Stimulated activated memory B cell treated with anti-CD40 and anti-IgM and Interleukin-4, amounts not matched to agents 10 μg/mL and 1 μg/mL and 100 μg/mL, for 72 hours (primary cell): Measurements from ENCODE around the gene INAFM1.

Experiments used
- ATAC-seq: fragments of 150-1000 bp; cut with Tn5 transposase; 2 replicates; pipeline ENCODE4 v1.10.0; 2021
- H3K27ac Mint-ChIP-seq: one replicate; pipeline ENCODE4 v1.8.0; 2022; ENCODE audit warnings: mild to moderate bottlenecking, mixed read lengths
- H3K27me3 Mint-ChIP-seq: one replicate; pipeline ENCODE4 v1.8.0; 2022; ENCODE audit warnings: mixed read lengths
- H3K36me3 Mint-ChIP-seq: one replicate; pipeline ENCODE4 v1.8.0; 2022; ENCODE audit warnings: mixed read lengths
- H3K4me1 Mint-ChIP-seq: one replicate; pipeline ENCODE4 v1.8.0; 2022; ENCODE audit warnings: mixed read lengths
- H3K4me3 Mint-ChIP-seq: one replicate; pipeline ENCODE4 v1.8.0; 2022; ENCODE audit warnings: mild to moderate bottlenecking, moderate library complexity, mixed read lengths
- H3K9me3 Mint-ChIP-seq: one replicate; pipeline ENCODE4 v1.8.0; 2022; ENCODE audit warnings: mixed read lengths

INAFM1 gene

GRCh38 chr19:47274071-47274890 is at the start of gene INAFM1:
TSS of gene INAFM1 (plus strand) at chr19:47274885. CDS start at chr19:47274920, 35 bp downstream.
- peak within 1 kb of the TSS; percentile 85 for H3K4me3 Mint-ChIP-seq
- peaks cover 34% of the 10 kb centered on the region for H3K4me1 Mint-ChIP-seq
- no peaks in the 10 kb centered on the region for H3K27me3 Mint-ChIP-seq
- no peaks in the 10 kb centered on the region for H3K9me3 Mint-ChIP-seq
- H3K27ac Mint-ChIP-seq: peak within 1 kb of the TSS; percentile 97
- ATAC-seq: peak; percentile 86
- H3K36me3 Mint-ChIP-seq: peaks cover 36% of the 10 kb centered on the region

DNA sequence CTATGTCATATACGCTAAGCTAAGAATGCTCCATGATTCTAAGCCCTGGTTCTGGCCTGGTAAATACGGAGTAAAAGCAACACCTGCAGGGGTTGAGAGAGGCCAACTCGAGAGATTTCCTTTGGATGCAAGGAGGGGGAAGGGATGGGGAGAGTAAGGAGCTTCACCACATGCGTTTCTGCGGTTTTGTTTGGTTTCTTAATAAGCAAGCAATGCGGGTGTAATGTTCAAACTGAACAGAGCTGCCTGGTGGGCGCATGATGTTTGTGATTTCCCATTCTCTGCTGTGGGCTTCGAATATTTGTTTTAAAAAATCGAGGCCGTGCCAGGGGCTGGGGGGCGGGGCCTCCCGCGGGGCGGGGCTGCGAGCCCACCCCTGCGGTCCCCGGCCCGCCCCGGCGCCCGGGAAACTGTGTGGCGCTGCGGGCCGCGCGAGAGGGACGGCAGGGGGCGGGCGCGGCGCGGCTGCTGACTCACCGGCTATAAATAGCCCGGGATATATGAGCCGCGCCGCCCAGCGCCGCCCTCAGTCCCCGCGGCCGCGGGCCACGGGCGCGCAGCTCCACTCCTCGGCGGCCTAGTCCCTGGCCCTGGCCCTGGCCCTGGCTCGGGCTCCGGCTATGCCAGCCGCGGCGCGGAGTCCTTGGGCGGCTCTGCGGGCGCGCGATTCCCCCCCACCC is 48.8 kb upstream of the INAFM1 start:
- H3K4me1 Mint-ChIP-seq: peaks cover 16% of the 10 kb centered on the region
- peak; percentile 79 for ATAC-seq
- no peaks in the 10 kb centered on the region for H3K9me3 Mint-ChIP-seq
- peak overlapping the region; percentile 81 for H3K4me3 Mint-ChIP-seq
- H3K27me3 Mint-ChIP-seq: no peaks in the 10 kb centered on the region
- H3K36me3 Mint-ChIP-seq: peaks cover 14% of the 10 kb centered on the region
- H3K27ac Mint-ChIP-seq: peak overlapping the region; percentile 35

DNA sequence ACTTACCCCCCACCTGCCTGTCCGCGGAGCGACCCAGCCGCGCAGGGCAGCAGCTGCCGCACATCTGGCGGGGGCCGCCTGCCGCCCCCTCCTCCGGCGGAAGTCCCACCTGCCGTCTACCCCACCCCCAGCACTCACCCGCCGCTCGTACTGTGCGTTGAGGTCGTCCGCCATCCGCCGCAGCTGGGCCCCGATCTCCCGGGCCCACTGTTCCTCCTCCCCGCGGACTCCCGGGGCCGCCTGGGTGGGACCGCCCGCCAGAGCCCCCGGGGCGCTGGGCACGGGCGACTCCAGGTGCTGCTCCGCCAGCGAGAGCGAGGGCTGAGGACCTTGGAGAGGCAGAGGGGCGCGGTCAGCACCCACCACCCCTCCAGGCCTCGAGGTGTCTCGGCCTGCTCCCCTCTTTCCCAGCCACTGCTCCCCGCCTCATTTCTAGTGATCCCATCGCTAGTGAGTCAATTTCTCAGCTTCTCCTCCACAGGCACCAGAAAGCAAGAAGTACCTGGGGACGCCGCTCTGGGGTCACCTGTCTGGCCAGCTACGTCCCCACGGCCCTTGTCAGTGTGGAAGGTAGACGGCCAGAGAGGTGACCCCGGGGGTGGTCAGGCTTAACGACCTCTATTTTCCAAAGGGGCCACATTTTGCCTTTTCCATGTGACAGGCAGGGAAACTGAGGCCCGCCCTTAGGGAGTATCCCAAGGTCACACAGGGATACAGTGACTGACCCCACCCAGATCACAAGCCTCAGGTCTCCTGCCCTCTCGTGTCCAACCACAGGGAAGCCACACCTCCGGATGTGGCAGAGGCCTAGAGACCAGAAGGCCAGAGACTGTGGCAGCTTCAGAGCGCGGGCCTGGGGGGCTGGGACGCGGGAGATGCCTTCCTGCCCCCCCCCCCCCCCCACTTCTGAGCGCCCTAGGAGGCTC is 48.0 kb upstream of the INAFM1 start:
- no peaks in the 10 kb centered on the region for H3K27me3 Mint-ChIP-seq
- H3K27ac Mint-ChIP-seq: no peak overlapping the region
- H3K9me3 Mint-ChIP-seq: no peaks in the 10 kb centered on the region
- H3K4me1 Mint-ChIP-seq: peaks cover 20% of the 10 kb centered on the region
- H3K36me3 Mint-ChIP-seq: peaks cover 8% of the 10 kb centered on the region
- ATAC-seq: peak; percentile 41
- peak overlapping the region; percentile 81 for H3K4me3 Mint-ChIP-seq

DNA sequence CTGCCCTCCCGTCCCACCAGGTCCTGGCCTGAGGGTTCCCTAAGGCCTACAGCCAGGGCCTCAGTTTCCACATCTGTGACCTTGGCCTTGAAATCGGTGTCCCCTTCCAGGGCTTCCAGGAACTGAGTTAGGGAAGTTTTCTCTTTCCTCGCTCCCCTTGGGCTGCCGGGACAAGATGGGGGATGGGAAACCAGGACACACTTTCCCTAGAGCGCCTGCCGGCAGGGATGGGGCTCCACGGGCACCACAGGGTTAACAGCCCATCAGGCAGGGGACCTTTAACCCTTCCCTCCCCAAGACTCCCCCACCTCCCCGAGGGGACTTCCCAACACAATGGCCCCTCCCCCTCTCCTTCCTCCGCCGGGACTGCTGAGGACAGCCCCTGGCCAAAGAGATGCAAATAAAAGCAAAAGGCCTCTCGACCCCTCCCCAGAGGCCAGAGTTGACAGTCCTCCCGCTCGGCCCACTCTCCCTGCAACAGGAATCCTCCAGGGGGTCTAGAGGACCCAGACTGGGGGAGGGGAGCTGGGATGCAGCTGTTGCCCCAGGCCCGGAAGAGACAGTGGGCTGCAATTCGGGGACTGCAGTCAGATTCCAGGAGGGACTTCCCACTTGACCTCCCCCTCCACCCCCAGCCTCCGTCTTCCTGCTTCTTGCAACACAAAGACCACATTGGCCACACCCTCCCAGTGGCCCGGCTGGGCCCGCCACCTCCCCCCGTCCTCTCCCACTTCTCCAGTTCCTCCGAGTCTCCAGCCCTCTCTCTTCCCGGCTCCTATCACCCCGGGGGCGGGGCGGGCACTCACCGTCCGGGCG is 47.1 kb upstream of the INAFM1 start:
- peak; percentile 31 for ATAC-seq
- peak overlapping the region; percentile 81 for H3K4me3 Mint-ChIP-seq
- peaks cover 28% of the 10 kb centered on the region for H3K4me1 Mint-ChIP-seq
- H3K9me3 Mint-ChIP-seq: no peaks in the 10 kb centered on the region
- H3K27me3 Mint-ChIP-seq: no peaks in the 10 kb centered on the region
- no peaks in the 10 kb centered on the region for H3K36me3 Mint-ChIP-seq
- H3K27ac Mint-ChIP-seq: no peak overlapping the region

DNA sequence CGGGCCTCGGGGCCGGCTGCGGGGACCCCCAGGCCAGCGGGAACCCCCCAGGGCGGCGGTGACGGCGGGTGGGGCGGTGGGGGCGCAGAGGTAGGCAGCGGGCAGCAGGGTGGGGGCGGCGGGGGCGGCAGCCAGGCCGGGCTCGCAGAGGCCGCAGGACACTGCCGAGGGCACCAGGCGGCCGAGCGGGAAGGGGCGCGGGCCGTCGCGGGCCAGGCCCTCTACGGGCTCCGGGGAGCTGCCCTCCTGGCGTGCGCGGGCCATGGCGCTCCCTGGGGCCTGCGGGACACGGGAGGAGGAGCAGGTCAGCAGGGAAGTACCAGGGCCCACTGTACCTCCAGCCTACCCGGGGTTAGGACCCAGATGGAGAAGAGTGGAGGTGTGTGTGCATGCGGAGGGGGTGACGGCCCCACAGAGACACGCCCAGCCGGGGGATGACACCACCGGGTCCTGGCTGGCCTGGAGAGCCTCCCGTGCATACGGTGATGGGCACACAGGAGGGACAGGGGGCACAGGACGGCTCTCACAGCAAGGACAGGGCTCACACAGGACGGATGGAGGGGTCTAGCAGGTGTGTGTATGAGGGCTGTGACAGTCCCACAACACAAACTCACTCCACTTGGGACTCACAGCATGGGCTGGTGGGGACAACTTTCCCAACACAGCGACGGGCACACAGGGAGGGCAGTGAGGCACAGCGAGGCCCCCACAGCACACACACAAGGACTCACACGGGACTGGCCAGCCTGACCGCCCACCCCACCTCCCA is 46.3 kb upstream of the INAFM1 start:
- no peaks in the 10 kb centered on the region for H3K27me3 Mint-ChIP-seq
- ATAC-seq: peak; percentile 36
- H3K36me3 Mint-ChIP-seq: no peaks in the 10 kb centered on the region
- no peak overlapping the region for H3K27ac Mint-ChIP-seq
- H3K4me3 Mint-ChIP-seq: peak overlapping the region; percentile 81
- H3K9me3 Mint-ChIP-seq: no peaks in the 10 kb centered on the region
- peaks cover 34% of the 10 kb centered on the region for H3K4me1 Mint-ChIP-seq

DNA sequence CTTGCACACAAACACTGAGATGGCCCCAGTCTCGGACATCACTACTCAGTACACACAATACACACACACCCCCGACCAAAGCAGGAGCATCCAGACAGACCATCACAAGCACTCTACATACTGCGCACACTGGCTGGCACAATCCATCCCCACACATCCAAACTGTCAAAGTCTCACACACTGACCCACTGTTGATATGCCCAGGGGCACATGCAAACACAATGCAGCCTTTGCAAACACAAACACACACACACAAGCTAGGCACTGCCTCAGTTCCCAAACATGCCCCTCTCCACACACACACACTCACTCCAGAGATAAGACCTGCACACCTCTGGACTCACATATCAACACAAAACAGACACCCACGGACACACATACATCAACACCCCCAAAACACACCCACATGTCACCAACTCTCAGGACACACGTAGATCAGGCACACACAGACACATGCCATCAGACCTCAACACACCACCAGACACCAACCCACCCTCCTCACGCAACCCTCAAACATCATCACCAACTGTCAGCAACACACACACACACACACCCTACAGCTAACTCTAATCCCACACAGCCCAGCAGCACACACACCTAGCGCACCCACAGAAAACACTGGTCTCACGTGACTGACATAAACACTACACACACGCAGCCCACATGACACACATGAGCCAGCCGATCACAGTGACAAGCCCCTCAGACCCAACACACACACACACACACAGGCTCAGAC is 45.6 kb upstream of the INAFM1 start:
- no peak overlapping the region for H3K4me3 Mint-ChIP-seq
- no peak overlapping the region for H3K27ac Mint-ChIP-seq
- H3K4me1 Mint-ChIP-seq: peaks cover 34% of the 10 kb centered on the region
- no peak for ATAC-seq
- H3K27me3 Mint-ChIP-seq: no peaks in the 10 kb centered on the region
- H3K9me3 Mint-ChIP-seq: no peaks in the 10 kb centered on the region
- H3K36me3 Mint-ChIP-seq: no peaks in the 10 kb centered on the region

GRCh38 chr19:47229676-47230053 is 45.0 kb upstream of the INAFM1 start:
- H3K4me1 Mint-ChIP-seq: peaks cover 34% of the 10 kb centered on the region
- no peak overlapping the region for H3K27ac Mint-ChIP-seq
- ATAC-seq: no peak
- no peak overlapping the region for H3K4me3 Mint-ChIP-seq
- H3K27me3 Mint-ChIP-seq: no peaks in the 10 kb centered on the region
- H3K36me3 Mint-ChIP-seq: no peaks in the 10 kb centered on the region
- no peaks in the 10 kb centered on the region for H3K9me3 Mint-ChIP-seq

DNA sequence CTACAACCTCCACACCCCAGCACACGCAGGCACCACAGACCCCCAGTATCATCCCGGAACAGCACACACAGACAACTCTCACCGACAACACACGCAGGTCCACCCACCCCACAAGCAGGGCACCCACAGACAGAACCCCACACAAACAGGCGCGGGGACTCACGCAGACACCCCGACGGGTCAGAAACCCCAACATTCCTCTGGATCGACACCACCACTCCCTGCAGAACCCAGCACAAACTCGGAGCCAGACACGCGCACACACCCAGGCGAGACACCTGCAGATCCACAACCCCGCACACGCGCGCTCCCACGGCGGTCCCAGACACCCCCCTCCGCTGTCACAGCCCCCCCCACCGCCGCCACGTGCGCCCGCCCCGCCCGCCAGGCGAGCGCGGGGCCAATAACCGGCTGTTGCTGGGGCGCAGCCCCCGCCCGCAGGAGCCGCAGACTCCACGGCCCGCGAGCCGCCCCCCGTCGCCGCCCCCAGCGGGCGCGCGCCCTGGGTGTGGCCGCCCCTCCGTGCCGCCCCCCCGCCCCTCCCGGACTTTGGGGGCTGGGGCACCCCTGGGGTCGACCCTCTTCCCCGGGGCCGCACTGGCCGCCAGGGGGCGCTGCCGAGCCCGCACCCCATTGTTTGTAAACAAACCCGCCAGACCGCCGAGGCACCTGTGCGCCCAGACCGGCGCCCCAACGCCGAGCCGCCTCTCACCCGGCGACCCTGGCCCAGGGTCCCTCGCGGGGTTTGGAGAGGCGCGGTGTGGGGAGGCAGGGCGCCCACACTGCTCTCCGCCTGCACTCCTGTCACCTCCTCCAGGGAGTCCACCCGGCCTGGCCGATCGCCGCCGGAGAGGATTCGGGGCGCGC is 44.4 kb upstream of the INAFM1 start:
- no peaks in the 10 kb centered on the region for H3K36me3 Mint-ChIP-seq
- H3K4me1 Mint-ChIP-seq: peaks cover 33% of the 10 kb centered on the region
- H3K9me3 Mint-ChIP-seq: no peaks in the 10 kb centered on the region
- ATAC-seq: peak; percentile 37
- H3K27ac Mint-ChIP-seq: no peak overlapping the region
- no peaks in the 10 kb centered on the region for H3K27me3 Mint-ChIP-seq
- H3K4me3 Mint-ChIP-seq: peak overlapping the region; percentile 42

GRCh38 chr19:47230921-47231214 is 43.8 kb upstream of the INAFM1 start, which contains the start of gene BBC3:
TSS of gene BBC3 (minus strand) at chr19:47231199. CDS start at chr19:47228431, 2,768 bp downstream.
- Mint-ChIP-seq H3K27me3 (no peaks in the 10 kb centered on the region), H3K27ac (peak within 1 kb of the TSS; percentile 59), H3K9me3 (no peaks in the 10 kb centered on the region), H3K4me1 (peaks cover 29% of the 10 kb centered on the region), H3K4me3 (peak within 1 kb of the TSS; percentile 56), H3K36me3 (no peaks in the 10 kb centered on the region)
- no peak for ATAC-seq

DNA sequence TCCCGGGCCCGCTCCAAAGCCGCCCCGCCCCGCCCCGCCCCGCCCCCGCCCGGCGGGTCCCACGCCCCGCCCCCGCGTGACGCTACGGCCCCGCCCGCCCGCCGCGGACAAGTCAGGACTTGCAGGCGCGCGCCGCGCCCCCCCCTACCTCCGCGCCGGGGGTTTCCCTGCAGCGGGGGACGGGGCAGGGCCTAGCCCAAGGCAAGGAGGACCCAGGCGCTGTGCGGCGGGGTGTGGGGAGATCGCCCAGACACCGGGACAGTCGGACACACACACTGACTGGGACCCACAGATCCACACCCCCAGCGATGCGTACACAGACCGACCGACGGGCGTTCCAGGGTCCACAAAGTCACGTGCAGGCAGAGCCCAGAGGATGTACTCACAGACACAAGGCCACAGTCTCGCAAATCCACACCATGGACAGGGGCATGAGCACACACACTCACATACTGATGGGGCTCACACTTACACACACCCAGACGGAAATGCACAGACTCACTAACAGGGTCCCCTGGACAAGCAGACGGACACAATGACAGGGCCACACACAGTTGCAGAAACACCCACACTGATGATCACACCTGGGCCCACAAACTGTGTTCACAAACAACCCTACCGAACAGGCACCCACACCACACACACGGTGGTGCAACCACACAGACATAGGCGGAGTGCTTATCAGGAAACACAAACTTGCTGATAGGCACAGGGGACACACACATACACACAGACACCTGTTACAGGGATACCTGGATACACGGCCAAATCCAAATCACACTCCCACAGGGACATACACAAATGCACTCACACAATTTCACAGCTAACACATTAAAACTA is 43.2 kb upstream of the INAFM1 start:
- no peaks in the 10 kb centered on the region for H3K9me3 Mint-ChIP-seq
- H3K4me3 Mint-ChIP-seq: peak overlapping the region; percentile 56
- no peaks in the 10 kb centered on the region for H3K27me3 Mint-ChIP-seq
- ATAC-seq: peak; percentile 73
- H3K27ac Mint-ChIP-seq: peak overlapping the region; percentile 59
- H3K4me1 Mint-ChIP-seq: peaks cover 29% of the 10 kb centered on the region
- no peaks in the 10 kb centered on the region for H3K36me3 Mint-ChIP-seq

- Mint-ChIP-seq H3K9me3 (no peaks in the 10 kb centered on the region), H3K27me3 (no peaks in the 10 kb centered on the region), H3K36me3 (no peaks in the 10 kb centered on the region), H3K4me1 (peaks cover 19% of the 10 kb centered on the region), H3K4me3 (peak overlapping the region; percentile 56), H3K27ac (peak overlapping the region; percentile 59)
- ATAC-seq: no peak
Measured at GRCh38 chr19:47232422-47233211, 42.1 kb upstream of the INAFM1 start.
